Right lobe of liver (tissue), 4 donors: ENCODE data around the gene FNDC3B.

ENCODE experiments used
- POLR2A ChIP-seq: fragments of 450-650 bp; IDR thresholded peaks from one replicate; pipeline ENCODE4 v1.6.1; 2017; ENCODE audit warnings: antibody characterized with exemption, mild to moderate bottlenecking
- TF ChIP-seq, protein P1 (sequence below), 4 donors: fragments of 200-600 bp in 3 of 4; fragments of 450-650 bp in 1 of 4; IDR thresholded peaks; one replicate each; pipeline versions ENCODE4 v1.5.1 to v1.8.0; 2016 to 2022; ENCODE audit warnings: antibody characterized with exemption in 4 of 4, mild to moderate bottlenecking in 2 of 4
- donor health status: DM: no; HTN: no; CAD: no.
- donor health status: DM: no; HTN: no; CAD: no.
- donor health status: DM: no; HTN: yes; CAD: no.

- TF ChIP-seq, protein P1, sequence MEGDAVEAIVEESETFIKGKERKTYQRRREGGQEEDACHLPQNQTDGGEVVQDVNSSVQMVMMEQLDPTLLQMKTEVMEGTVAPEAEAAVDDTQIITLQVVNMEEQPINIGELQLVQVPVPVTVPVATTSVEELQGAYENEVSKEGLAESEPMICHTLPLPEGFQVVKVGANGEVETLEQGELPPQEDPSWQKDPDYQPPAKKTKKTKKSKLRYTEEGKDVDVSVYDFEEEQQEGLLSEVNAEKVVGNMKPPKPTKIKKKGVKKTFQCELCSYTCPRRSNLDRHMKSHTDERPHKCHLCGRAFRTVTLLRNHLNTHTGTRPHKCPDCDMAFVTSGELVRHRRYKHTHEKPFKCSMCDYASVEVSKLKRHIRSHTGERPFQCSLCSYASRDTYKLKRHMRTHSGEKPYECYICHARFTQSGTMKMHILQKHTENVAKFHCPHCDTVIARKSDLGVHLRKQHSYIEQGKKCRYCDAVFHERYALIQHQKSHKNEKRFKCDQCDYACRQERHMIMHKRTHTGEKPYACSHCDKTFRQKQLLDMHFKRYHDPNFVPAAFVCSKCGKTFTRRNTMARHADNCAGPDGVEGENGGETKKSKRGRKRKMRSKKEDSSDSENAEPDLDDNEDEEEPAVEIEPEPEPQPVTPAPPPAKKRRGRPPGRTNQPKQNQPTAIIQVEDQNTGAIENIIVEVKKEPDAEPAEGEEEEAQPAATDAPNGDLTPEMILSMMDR (IDR thresholded peaks at IDR 0.05) = no peak
- no peak for TF ChIP-seq POLR2A
Observed at GRCh38 chr3:172354931-172355499, 315.6 kb downstream of the FNDC3B start.
